Fibroblast of lung (primary cell): ENCODE data around the gene EIF2S3B. TPM values are rescaled to one million over a fixed set of nuclear protein-coding genes. Genes with fewer than 3 reads are reported as not detected.
"Not testable (repeated sequence)": the region's sequence is repeated elsewhere in the genome, so short reads cannot be mapped to it uniquely, and the experiment has no call there.

Experiments used
- DNase-seq, 2 donors: peaks; one replicate each; pipeline versions ENCODE4 v3.0.0 to v3.0.0-alpha.2; 2010; ENCODE audit warnings: low read depth in 2 of 2
- H2AFZ ChIP-seq: 2 replicates; pipeline ENCODE4 v1.5.1; 2012; ENCODE audit warnings: low read length, control low read depth, inconsistent platforms
- H3K27ac ChIP-seq: 2 replicates; pipeline ENCODE4 v1.5.1; 2011; ENCODE audit warnings: low read length, control low read depth; ENCODE audit not compliant: insufficient read depth
- H3K27me3 ChIP-seq: 2 replicates; pipeline ENCODE4 v1.5.1; 2011; ENCODE audit warnings: mild to moderate bottlenecking, low read length; ENCODE audit not compliant: control insufficient read depth, insufficient read depth
- H3K36me3 ChIP-seq: 2 replicates; pipeline ENCODE4 v1.5.1; 2011; ENCODE audit warnings: low read length; ENCODE audit not compliant: control insufficient read depth, insufficient read depth
- H3K4me1 ChIP-seq: 2 replicates; pipeline ENCODE4 v1.5.1; 2011; ENCODE audit warnings: low read length; ENCODE audit not compliant: control insufficient read depth, insufficient read depth; ENCODE audit errors: extremely low read depth
- H3K4me2 ChIP-seq: 2 replicates; pipeline ENCODE4 v1.5.1; 2011; ENCODE audit warnings: low read length, control low read depth; ENCODE audit not compliant: insufficient read depth; ENCODE audit errors: extremely low read depth
- H3K4me3 ChIP-seq, 4 experiments: fragments of 200-600 bp in 1 of 4; sonication (generic) in 1 of 4; replicated peaks in 1 of 4; 2 replicates each; pipeline ENCODE4 v1.5.1; 2011 to 2016; ENCODE audit warnings: low read length in 4 of 4, low read depth in 3 of 4, mild to moderate bottlenecking in 3 of 4, control low read depth in 2 of 4, inconsistent platforms in 1 of 4, mixed read lengths in 1 of 4; ENCODE audit not compliant: insufficient read depth in 1 of 4; ENCODE audit errors: control extremely low read depth in 1 of 4
- H3K79me2 ChIP-seq: 2 replicates; pipeline ENCODE4 v1.5.1; 2012; ENCODE audit warnings: mild to moderate bottlenecking, low read length, inconsistent platforms; ENCODE audit not compliant: control insufficient read depth, insufficient read depth
- H3K9ac ChIP-seq: 2 replicates; pipeline ENCODE4 v1.5.1; 2011; ENCODE audit warnings: mild to moderate bottlenecking, low read length, control low read depth; ENCODE audit not compliant: insufficient read depth
- H3K9me3 ChIP-seq: 2 replicates; pipeline ENCODE4 v1.5.1; 2012; ENCODE audit warnings: low read depth, low read length; ENCODE audit not compliant: control insufficient read depth, insufficient read depth
- H4K20me1 ChIP-seq: 2 replicates; pipeline ENCODE4 v1.5.1; 2011; ENCODE audit warnings: low read length; ENCODE audit not compliant: control insufficient read depth, insufficient read depth; ENCODE audit errors: extremely low read depth
- CTCF ChIP-seq, 2 donors: IDR thresholded peaks in 1 of 2; conservative IDR thresholded peaks in 1 of 2; 1 replicate in 1 of 2; 2 replicates in 1 of 2; pipeline ENCODE4 v1.5.1; 2011 to 2012; ENCODE audit warnings: low read length in 2 of 2, control low read depth in 1 of 2, inconsistent platforms in 1 of 2, low read depth in 1 of 2, mild to moderate bottlenecking in 1 of 2
- EZH2 ChIP-seq: IDR thresholded peaks from 2 replicates; pipeline ENCODE4 v1.5.1; 2012; ENCODE audit warnings: low read length, control low read depth, mild to moderate bottlenecking; ENCODE audit errors: missing control alignments
- polyA plus RNA-seq, 2 donors: library from polyadenylated mRNA; depleted of rRNA in 1 of 2; stranded (reverse) in 1 of 2; unstranded in 1 of 2; fragments of >200 nt; gene quantifications; 2 replicates each; pipeline ENCODE4 v1.2.1, GENCODE V29; 2011 to 2012; ENCODE audit warnings: missing spikeins in 1 of 2
- total RNA-seq: library from RNA; depleted of rRNA; stranded (reverse); fragments of >200 nt; gene quantifications from 2 replicates; pipeline ENCODE4 v1.2.1, GENCODE V29; 2014

The EIF2S3B gene
- total and polyA plus RNA-seq, 2 donors (not counting 1 experiment from before 2014, with no cell fraction given): 0.66 to 1.7 TPM

GRCh38 chr12:10466311-10466710 is 39.4 kb upstream of the EIF2S3B start:
- H3K27ac ChIP-seq: no peak overlapping the region
- no peaks in the 10 kb centered on the region for H3K79me2 ChIP-seq
- no peak overlapping the region for H3K4me2 ChIP-seq
- H2AFZ ChIP-seq: no peak overlapping the region
- H3K9ac ChIP-seq: no peak overlapping the region
- DNase-seq: no peak
- no peaks in the 10 kb centered on the region for H4K20me1 ChIP-seq
- no peaks in the 10 kb centered on the region for H3K4me1 ChIP-seq
- H3K9me3 ChIP-seq: no peaks in the 10 kb centered on the region
- TF ChIP-seq CTCF (conservative IDR thresholded peaks at IDR 0.05 in 1 of 2, IDR thresholded peaks at IDR 0.05 in 1 of 2; ENCODE audit: low read depth in 1 of 2, low read length in 2 of 2) (no peak), EZH2 (no peak)
- no peak overlapping the region for H3K4me3 ChIP-seq
- no peaks in the 10 kb centered on the region for H3K27me3 ChIP-seq
- no peaks in the 10 kb centered on the region for H3K36me3 ChIP-seq

GRCh38 chr12:10469701-10470100 is 36.0 kb upstream of the EIF2S3B start:
- H3K4me1 ChIP-seq: no peaks in the 10 kb centered on the region
- no peak for TF ChIP-seq EZH2
- no peak for TF ChIP-seq CTCF (conservative IDR thresholded peaks at IDR 0.05 in 1 of 2, IDR thresholded peaks at IDR 0.05 in 1 of 2; ENCODE audit: low read depth in 1 of 2, low read length in 2 of 2)
- no peak for DNase-seq
- H3K36me3 ChIP-seq: no peaks in the 10 kb centered on the region
- no peak overlapping the region for H3K9ac ChIP-seq
- no peaks in the 10 kb centered on the region for H4K20me1 ChIP-seq
- no peaks in the 10 kb centered on the region for H3K79me2 ChIP-seq
- no peaks in the 10 kb centered on the region for H3K27me3 ChIP-seq
- no peak overlapping the region for H3K4me2 ChIP-seq
- no peak overlapping the region for H3K27ac ChIP-seq
- no peak overlapping the region for H2AFZ ChIP-seq
- H3K4me3 ChIP-seq: no peak overlapping the region
- H3K9me3 ChIP-seq: no peaks in the 10 kb centered on the region

- H3K36me3 ChIP-seq, H3K9ac ChIP-seq, H4K20me1 ChIP-seq, H3K4me2 ChIP-seq, H3K27me3 ChIP-seq, H3K4me1 ChIP-seq, H3K27ac ChIP-seq, DNase-seq, H3K79me2 ChIP-seq, H2AFZ ChIP-seq, H3K4me3 ChIP-seq, H3K9me3 ChIP-seq: not testable (repeated sequence)
These were observed 32.9 kb upstream of the EIF2S3B start for GRCh38 chr12:10472808-10473207.

- not testable (repeated sequence) for H3K36me3 ChIP-seq, H2AFZ ChIP-seq, H3K27me3 ChIP-seq, H3K27ac ChIP-seq, H3K79me2 ChIP-seq, H3K4me1 ChIP-seq, H3K4me3 ChIP-seq, H3K4me2 ChIP-seq, DNase-seq, H3K9me3 ChIP-seq, H3K9ac ChIP-seq, H4K20me1 ChIP-seq
These were observed 23.8 kb upstream of the EIF2S3B start for GRCh38 chr12:10481901-10482300.

GRCh38 chr12:10487328-10487727 is 18.4 kb upstream of the EIF2S3B start:
- not testable (repeated sequence) for H3K4me1 ChIP-seq, DNase-seq, H2AFZ ChIP-seq, H3K27me3 ChIP-seq, H3K9ac ChIP-seq, H3K27ac ChIP-seq, H3K36me3 ChIP-seq, H3K79me2 ChIP-seq, H4K20me1 ChIP-seq, H3K9me3 ChIP-seq, H3K4me2 ChIP-seq, H3K4me3 ChIP-seq
